HG03378 (cell line): ENCODE results near the gene WWOX.

Experiments
- ATAC-seq: cut with Tn5 transposase; IDR thresholded peaks from one replicate; pipeline ENCODE4 v1.9.1; 2021; ENCODE audit warnings: mild to moderate bottlenecking, moderate library complexity; ENCODE audit not compliant: unreplicated experiment

Gene WWOX

GRCh38 chr16:78455861-78456260 lies 356.4 kb downstream of the WWOX start:
- no peak for ATAC-seq

DNA sequence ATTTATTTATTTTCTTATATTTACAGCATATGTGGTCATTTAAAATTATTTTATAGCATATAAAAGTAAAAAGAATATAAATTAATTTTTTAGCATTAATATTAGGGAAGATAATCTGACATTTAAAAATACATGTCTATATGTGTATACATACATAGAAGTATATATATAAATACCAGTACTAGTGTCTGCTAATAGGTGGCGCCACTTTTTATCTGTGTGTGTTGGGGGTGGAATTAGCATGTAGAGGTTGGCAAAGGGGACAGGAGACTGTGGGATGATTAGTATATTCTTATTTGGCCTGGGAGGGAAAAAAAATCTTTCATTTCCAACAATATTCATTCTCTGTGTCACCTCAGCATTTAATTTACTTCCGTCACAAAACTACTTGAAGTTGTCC lies 359.1 kb downstream of the WWOX start:
- ATAC-seq: no peak

DNA sequence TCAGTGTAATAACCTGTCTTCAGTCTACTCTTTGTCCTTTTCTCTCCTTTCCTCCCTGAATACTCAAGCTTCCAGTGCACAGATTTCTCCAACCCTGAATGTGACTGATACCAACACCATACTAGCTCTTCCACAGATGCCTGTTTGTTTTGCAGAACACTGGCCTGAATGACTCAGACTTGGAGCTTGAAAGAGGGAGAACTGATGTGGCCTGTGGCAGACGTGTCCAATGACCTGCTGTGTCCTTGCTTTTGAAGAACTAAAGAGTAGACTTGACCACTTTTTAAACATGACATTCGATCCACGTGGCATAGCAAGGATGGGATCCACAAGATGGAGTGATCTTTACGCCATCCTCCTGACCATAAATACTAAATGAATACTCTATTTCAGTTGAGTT lies 361.0 kb downstream of the WWOX start:
- no peak for ATAC-seq

DNA sequence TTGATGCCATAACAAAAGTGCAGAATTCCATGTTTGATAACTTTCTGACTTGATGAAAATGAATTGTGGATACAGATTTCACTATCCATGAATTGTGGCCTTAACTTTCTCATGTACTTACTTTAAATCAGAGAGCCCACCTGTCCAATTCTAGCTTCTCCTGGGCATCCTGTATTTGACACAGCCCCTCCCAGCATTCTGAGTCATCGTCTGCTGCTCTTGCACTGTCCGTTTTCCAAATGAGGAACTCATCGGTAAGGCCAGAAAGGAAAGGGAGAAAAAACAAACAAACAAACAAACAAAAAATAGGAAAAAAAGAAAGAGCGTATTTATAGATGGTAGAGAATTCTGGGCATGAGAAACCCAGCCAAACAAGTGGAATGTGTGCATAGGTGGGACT lies 361.6 kb downstream of the WWOX start:
- ATAC-seq: no peak

GRCh38 chr16:78461496-78462287 lies 362.2 kb downstream of the WWOX start:
- no peak for ATAC-seq

DNA sequence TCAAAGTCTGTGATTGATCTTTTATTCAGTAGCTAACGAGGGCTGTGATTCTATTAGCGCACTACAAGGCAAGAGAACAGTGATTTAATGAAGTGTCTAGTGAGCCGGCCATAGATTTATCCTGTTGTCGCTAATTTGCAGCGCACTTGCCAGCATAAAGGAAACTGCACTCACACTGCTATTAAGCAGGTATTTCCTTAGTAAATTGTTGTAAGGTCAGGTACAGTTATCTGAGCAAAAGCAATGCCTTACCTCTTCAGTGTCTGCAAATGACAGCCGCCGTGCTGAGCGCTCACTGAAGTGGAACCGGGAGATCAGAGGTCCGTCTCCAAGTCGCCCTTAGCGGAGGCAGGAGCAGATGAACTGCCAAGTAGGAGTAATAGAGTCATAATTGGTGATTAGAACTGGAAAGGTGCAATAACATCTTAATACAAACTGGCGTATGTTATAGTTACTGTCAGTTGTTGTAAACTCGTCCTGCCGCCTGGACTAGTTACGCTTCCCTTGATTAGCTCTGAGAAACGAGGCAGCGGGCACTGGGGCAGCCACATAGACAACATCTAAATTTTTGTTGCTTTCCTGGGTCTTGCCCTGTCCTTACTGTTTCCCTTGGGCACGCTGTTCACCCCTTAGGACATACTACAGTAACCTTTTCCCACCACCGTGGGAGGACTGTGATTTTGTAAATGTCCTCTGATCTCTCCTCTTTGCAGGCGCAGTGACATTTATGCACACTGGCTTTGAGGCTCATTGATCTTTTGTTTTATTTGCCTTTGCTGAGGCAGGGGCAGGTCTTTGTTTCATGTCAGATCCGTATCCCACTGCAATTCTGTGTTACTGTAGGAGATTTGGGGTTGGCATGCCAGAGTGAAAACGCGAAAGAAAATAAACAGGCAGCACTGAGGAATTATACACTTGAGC lies 363.1 kb downstream of the WWOX start:
- ATAC-seq: no peak

DNA sequence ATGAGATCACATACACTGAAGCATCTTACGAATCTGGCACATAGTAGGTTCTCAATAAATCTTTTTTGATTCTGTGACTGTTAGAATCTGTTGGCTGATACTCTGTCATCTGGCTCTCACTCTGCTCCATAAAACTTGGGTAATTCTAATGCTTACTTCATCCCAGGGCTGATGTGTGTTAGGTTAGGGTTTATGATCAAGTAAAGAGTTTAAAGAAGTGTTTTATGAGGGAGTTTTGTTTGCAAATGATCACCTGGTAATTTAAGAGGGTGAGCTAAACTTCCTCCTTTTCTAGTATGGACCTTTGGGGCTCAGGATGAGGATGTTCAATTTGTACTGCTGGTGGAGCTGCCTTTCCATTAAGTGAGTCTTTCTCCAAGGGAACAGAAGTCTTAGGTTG lies 364.1 kb downstream of the WWOX start:
- ATAC-seq: no peak

GRCh38 chr16:78464833-78465232 lies 365.4 kb downstream of the WWOX start:
- ATAC-seq: no peak

DNA sequence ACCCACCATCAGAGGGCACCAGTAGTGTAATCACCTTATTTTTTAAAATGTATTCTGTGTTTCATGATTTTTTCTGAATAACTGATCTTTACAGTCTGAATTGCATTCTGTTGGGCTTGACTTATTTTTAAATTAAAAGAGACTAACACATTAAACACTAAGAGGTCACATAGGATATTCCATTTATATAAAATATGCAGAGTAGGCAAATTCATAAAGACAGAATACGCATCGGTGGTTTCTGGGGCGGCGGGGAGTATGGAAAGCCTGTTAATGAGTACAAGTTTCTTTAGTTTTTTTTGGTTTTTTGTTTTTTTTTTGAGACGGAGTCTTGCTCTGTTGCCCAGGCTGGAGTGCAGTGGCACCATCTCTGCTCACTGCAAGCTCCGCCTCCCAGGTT lies 366.3 kb downstream of the WWOX start:
- no peak for ATAC-seq

- ATAC-seq: no peak
Measured at GRCh38 chr16:78469787-78470186, 370.3 kb downstream of the WWOX start.

- ATAC-seq: no peak
Measured at GRCh38 chr16:78473031-78473699, 373.7 kb downstream of the WWOX start.

- ATAC-seq: peak; percentile 76
Measured at GRCh38 chr16:78474762-78475161, 375.3 kb downstream of the WWOX start.

GRCh38 chr16:78476615-78477014 lies 377.2 kb downstream of the WWOX start:
- no peak for ATAC-seq

DNA sequence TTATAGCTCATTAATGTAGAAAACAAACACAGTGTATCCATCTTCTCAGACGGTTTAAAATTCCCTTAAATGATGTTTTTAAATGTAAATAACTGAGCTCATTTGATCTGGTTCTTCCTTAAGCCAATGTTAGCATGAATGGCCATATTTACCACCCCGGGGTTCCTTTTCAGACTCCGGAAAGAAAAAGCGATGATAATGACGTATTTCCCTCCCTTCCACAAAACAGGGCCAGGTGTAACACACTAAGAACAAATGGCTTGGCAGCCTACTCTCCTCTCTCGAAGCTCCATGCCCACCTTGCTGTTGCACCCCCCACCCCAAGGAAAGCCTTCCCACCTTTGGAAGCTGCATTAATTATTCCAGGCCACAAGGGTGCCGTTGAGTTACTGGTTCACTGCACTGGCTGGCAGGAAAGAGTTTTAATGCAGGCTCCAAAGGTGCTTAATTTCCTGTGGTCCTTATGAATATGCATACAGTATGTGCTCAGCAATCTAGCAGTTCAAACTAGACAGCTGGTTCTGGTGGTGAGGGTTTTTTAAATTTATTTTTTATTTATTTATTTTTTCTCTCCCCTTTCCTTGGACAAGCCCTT lies 378.9 kb downstream of the WWOX start:
- no peak for ATAC-seq

GRCh38 chr16:78479723-78480122 lies 380.3 kb downstream of the WWOX start:
- no peak for ATAC-seq

DNA sequence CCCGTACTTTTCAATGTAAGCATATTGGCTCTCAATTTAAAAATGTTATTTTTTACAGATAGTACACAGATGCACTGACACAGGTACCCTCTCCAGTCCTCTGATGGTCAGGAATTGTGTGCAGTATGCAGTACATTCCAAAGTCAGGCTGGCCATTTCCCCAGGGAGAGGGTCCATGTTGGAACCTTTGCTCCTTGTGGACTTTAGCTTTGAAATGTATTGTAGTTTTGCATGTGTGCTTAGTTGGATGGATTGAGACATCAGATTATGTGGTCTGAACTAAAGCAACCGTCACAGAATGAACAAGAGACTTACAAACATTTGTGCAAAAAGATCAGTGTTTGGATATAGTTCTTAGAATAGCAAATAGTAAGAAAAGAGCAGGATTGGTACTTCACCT lies 381.1 kb downstream of the WWOX start:
- no peak for ATAC-seq

DNA sequence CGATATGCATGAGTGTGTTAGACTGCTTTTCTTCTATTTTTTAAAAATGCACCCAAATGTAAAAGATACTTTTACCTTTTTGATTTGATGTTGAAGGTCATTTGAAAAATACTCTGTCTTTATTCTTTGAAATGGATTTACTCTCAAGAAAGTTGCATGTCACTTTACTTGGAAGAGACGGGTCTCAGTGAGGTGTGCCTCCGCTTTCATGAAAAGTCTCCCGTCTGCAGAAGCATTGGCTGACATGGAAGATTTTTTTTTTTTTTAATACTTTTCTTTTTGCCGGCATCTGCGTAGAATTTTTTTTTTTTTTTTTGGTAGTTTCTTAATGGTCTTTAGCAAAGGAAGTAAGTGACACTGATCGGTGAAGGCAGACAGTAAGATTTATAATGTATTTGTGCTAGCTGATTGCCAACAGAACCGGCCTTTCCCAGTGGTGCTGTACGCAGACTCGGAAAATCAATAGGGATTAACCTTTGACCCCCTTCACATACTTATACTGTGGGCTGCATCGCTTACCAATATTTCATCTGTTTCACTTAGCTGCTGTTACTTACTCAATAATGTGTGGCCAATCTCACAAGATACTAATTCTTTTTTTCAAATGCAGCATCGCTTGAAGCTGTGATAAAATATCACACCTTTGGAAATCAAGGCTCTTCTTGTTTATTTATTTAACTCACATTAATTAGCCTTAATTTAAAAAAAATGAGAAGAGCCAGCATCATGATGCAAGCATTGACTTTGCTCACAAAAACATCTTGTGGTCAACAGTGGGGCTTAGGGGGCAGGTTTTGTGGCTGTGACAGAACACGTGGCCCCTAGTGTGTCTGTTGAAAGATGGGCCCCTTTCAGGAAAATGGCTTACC lies 383.9 kb downstream of the WWOX start:
- ATAC-seq: no peak

GRCh38 chr16:78484509-78485058 lies 385.1 kb downstream of the WWOX start:
- no peak for ATAC-seq

DNA sequence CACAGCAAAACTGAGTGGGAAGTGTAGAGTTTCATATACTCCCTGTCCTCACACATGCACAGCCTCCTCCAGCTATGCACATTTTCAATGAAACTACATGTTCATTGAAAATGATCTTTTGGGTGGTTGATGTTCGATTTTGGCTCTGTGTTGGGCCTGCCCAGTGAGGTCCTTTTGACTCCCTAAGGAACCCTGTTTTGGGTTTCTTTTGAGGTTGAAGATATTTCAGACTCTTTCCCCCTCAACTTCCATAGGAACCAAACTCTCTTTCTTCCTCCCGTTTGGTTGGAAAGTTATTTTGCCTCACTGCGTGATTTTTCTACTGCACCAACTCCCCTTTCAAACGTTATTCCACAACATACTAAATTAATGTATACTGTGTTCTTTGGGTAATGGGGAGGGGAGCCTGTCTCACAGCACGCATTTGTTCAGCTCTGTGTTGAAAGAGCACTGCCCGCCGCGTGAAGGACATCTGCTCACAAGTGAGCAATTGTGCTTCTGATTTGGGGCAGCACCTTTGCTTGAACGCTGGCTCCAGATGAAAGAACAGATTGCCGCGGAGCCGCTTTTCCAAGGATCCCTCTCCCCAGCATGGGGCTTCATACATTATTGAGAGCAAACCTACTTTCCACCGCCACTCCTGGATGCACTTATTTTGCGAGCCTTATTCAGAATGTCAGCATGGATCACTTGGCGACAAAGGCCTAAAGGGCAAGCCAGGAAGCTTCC lies 385.9 kb downstream of the WWOX start:
- ATAC-seq: no peak
